IMR-90 (cell line): ENCODE measurements around the gene FTO. TPM values are rescaled to one million over a fixed set of nuclear protein-coding genes. Genes with fewer than 3 reads are reported as not detected.

Experiments
- ATAC-seq: fragments of 200-7000 bp; cut with Tn5 transposase; 2 replicates; pipeline ENCODE4 v1.9.1; 2020; ENCODE audit warnings: low read depth, mild to moderate bottlenecking, moderate library complexity
- BruUV-seq: library from RNA; stranded (reverse); fragments of 400-500 nt; replicated peaks from 2 replicates; lab custom pipeline; 2021; lab: Mats Ljungman, UMichigan
- CTCF ChIA-PET: fragments of 300-600 bp; formaldehyde crosslinking; extraction: SDS; loops from one replicate; lab custom pipeline; 2021; ENCODE audit warnings: antibody characterized with exemption; lab: Yijun Ruan, JAX
- POLR2A ChIA-PET: fragments of 300-600 bp; sonication (Branson Sonifier 250); formaldehyde crosslinking; loops from one replicate; lab custom pipeline; 2022; ENCODE audit warnings: antibody characterized with exemption; ENCODE audit not compliant: unreplicated experiment; lab: Charles Lee
- DNase-seq: peaks from one replicate; pipeline ENCODE4 v3.0.0; 2013
- H2AFZ ChIP-seq: replicated peaks from 2 replicates; pipeline ENCODE3; 2013; ENCODE audit warnings: low read length, mild to moderate bottlenecking; ENCODE audit not compliant: poor library complexity
- H2AK5ac ChIP-seq: 2 replicates; pipeline ENCODE4 v1.6.1; 2013; ENCODE audit warnings: low read depth, low read length, inconsistent platforms
- H2AK9ac ChIP-seq: replicated peaks from 2 replicates; pipeline ENCODE3; 2013; ENCODE audit warnings: mild to moderate bottlenecking, low read depth, low read length, moderate library complexity; ENCODE audit not compliant: poor library complexity
- H2BK120ac ChIP-seq: 2 replicates; pipeline ENCODE4 v1.6.1; 2013; ENCODE audit warnings: low read depth, low read length, inconsistent platforms
- H2BK15ac ChIP-seq: 3 replicates; pipeline ENCODE4 v1.6.1; 2013; ENCODE audit warnings: low read depth, low read length, inconsistent platforms
- H2BK20ac ChIP-seq: 2 replicates; pipeline ENCODE4 v1.6.1; 2013; ENCODE audit warnings: low read depth, mild to moderate bottlenecking, inconsistent platforms, low read length, moderate library complexity
- H2BK5ac ChIP-seq: 2 replicates; pipeline ENCODE4 v1.6.1; 2013; ENCODE audit warnings: mild to moderate bottlenecking, low read depth, low read length, inconsistent platforms; ENCODE audit not compliant: poor library complexity, severe bottlenecking
- H3K14ac ChIP-seq: replicated peaks from 2 replicates; pipeline ENCODE4 v1.6.1; 2013; ENCODE audit warnings: low read depth, low read length, inconsistent platforms
- H3K18ac ChIP-seq: 2 replicates; pipeline ENCODE4 v1.6.1; 2013; ENCODE audit warnings: low read depth, low read length, control low read depth
- H3K23ac ChIP-seq: 2 replicates; pipeline ENCODE4 v1.6.1; 2013; ENCODE audit warnings: low read depth, low read length, inconsistent platforms
- H3K27ac ChIP-seq: 2 replicates; pipeline ENCODE4 v1.5.1; 2013; ENCODE audit warnings: mild to moderate bottlenecking, control low read depth, low read length; ENCODE audit not compliant: insufficient read depth
- H3K27me3 ChIP-seq: 2 replicates; pipeline ENCODE4 v1.6.1; 2013; ENCODE audit warnings: low read length; ENCODE audit not compliant: control insufficient read depth, insufficient read depth
- H3K36me3 ChIP-seq: 2 replicates; pipeline ENCODE4 v1.6.1; 2013; ENCODE audit warnings: low read length, mixed read lengths; ENCODE audit not compliant: control insufficient read depth, insufficient read depth
- H3K4ac ChIP-seq: 2 replicates; pipeline ENCODE4 v1.6.1; 2013; ENCODE audit warnings: low read depth, low read length, inconsistent platforms
- H3K4me1 ChIP-seq: 2 replicates; pipeline ENCODE4 v1.6.1; 2013; ENCODE audit warnings: low read length, mixed read lengths; ENCODE audit not compliant: control insufficient read depth, insufficient read depth
- H3K4me2 ChIP-seq: 2 replicates; pipeline ENCODE4 v1.6.1; 2013; ENCODE audit warnings: low read depth, mild to moderate bottlenecking, control low read depth, low read length, moderate library complexity
- H3K4me3 ChIP-seq: 2 replicates; pipeline ENCODE4 v1.5.1; 2013; ENCODE audit warnings: low read depth, mild to moderate bottlenecking, control low read depth, low read length, moderate library complexity; ENCODE audit not compliant: insufficient read depth
- H3K56ac ChIP-seq: 2 replicates; pipeline ENCODE4 v1.6.1; 2013; ENCODE audit warnings: low read length, inconsistent platforms; ENCODE audit not compliant: insufficient read depth; ENCODE audit errors: extremely low read depth
- H3K79me1 ChIP-seq, 2 experiments: 2 replicates each; pipeline ENCODE4 v1.6.1; 2013; ENCODE audit warnings: low read length in 2 of 2, inconsistent platforms in 1 of 2, low read depth in 1 of 2
- H3K9ac ChIP-seq: 2 replicates; pipeline ENCODE4 v1.6.1; 2013; ENCODE audit warnings: low read depth, low read length, control low read depth
- H3K9me1 ChIP-seq: 2 replicates; pipeline ENCODE4 v1.6.1; 2013; ENCODE audit warnings: low read length, inconsistent platforms; ENCODE audit not compliant: insufficient read depth
- H3K9me3 ChIP-seq: 2 replicates; pipeline ENCODE4 v1.6.1; 2013; ENCODE audit warnings: low read length; ENCODE audit not compliant: control insufficient read depth, insufficient read depth
- H4K20me1 ChIP-seq: 2 replicates; pipeline ENCODE4 v1.6.1; 2013; ENCODE audit warnings: low read length, inconsistent platforms; ENCODE audit not compliant: insufficient read depth
- H4K5ac ChIP-seq: 2 replicates; pipeline ENCODE4 v1.6.1; 2013; ENCODE audit warnings: mild to moderate bottlenecking, low read depth, low read length, control low read depth
- H4K8ac ChIP-seq, 2 experiments: 2 replicates each; pipeline ENCODE4 v1.6.1; 2013; ENCODE audit warnings: low read depth in 2 of 2, low read length in 2 of 2, control low read depth in 1 of 2, inconsistent platforms in 1 of 2
- H4K91ac ChIP-seq: 2 replicates; pipeline ENCODE4 v1.6.1; 2013; ENCODE audit warnings: low read depth, low read length, inconsistent platforms; ENCODE audit not compliant: insufficient read depth
- BHLHE40 ChIP-seq: fragments of 150-350 bp; IDR thresholded peaks from 2 replicates; pipeline ENCODE4 v1.6.1; 2016; ENCODE audit warnings: mild to moderate bottlenecking, low read depth, low read length
- CEBPB ChIP-seq: IDR thresholded peaks from 2 replicates; pipeline ENCODE4 v1.6.1; 2012; ENCODE audit warnings: low read depth, low read length, improper control_type of control experiment
- CHD1 ChIP-seq: IDR thresholded peaks from 2 replicates; pipeline ENCODE4 v1.6.1; 2012; ENCODE audit warnings: low read depth, low read length, improper control_type of control experiment
- CTCF ChIP-seq: conservative IDR thresholded peaks from 2 replicates; pipeline ENCODE4 v1.5.1; 2012; ENCODE audit warnings: mild to moderate bottlenecking, low read depth, low read length, improper control_type of control experiment
- ELK1 ChIP-seq: fragments of 150-350 bp; IDR thresholded peaks from 2 replicates; pipeline ENCODE4 v1.6.1; 2016; ENCODE audit warnings: low read depth, mild to moderate bottlenecking, low read length, moderate library complexity, borderline replicate concordance
- FOS ChIP-seq: fragments of 150-350 bp; IDR thresholded peaks from 2 replicates; pipeline ENCODE4 v1.6.1; 2016; ENCODE audit warnings: low read depth, low read length
- MAFK ChIP-seq: IDR thresholded peaks from 2 replicates; pipeline ENCODE4 v1.6.1; 2012; ENCODE audit warnings: low read depth, low read length, improper control_type of control experiment
- MAZ ChIP-seq: IDR thresholded peaks from 2 replicates; pipeline ENCODE4 v1.6.1; 2012; ENCODE audit warnings: low read depth, mild to moderate bottlenecking, low read length, improper control_type of control experiment, moderate library complexity, borderline replicate concordance
- MXI1 ChIP-seq: IDR thresholded peaks from 2 replicates; pipeline ENCODE4 v1.6.1; 2012; ENCODE audit warnings: low read depth, mild to moderate bottlenecking, low read length, moderate library complexity, borderline replicate concordance
- NFE2L2 ChIP-seq: fragments of 150-350 bp; IDR thresholded peaks from 2 replicates; pipeline ENCODE4 v1.6.1; 2016; ENCODE audit warnings: low read depth, mild to moderate bottlenecking, low read length
- POLR2A ChIP-seq: IDR thresholded peaks from 2 replicates; pipeline ENCODE4 v1.6.1; 2012; ENCODE audit warnings: mild to moderate bottlenecking, low read depth, low read length
- RAD21 ChIP-seq: IDR thresholded peaks from 2 replicates; pipeline ENCODE4 v1.6.1; 2012; ENCODE audit warnings: low read length, improper control_type of control experiment
- RCOR1 ChIP-seq: IDR thresholded peaks from 2 replicates; pipeline ENCODE4 v1.6.1; 2012; ENCODE audit warnings: mild to moderate bottlenecking, low read length, improper control_type of control experiment; ENCODE audit not compliant: insufficient replicate concordance
- SMC3 ChIP-seq: fragments of 150-350 bp; IDR thresholded peaks from 2 replicates; pipeline ENCODE4 v1.6.1; 2016; ENCODE audit warnings: low read depth, mild to moderate bottlenecking, antibody characterized with exemption, low read length, moderate library complexity
- USF2 ChIP-seq: fragments of 150-350 bp; IDR thresholded peaks from 2 replicates; pipeline ENCODE4 v1.6.1; 2017; ENCODE audit warnings: mild to moderate bottlenecking, antibody characterized with exemption, low read length, low read depth
- WGBS, 2 experiments: methylation state at CpG; one replicate each; pipeline versions ENCODE4 v1.1.5 to v1.1.7; 2013; ENCODE audit warnings: missing lambda C conversion rate in 2 of 2; ENCODE audit not compliant: insufficient read length in 1 of 2; ENCODE audit errors: extremely low coverage in 2 of 2; 5-methylcytosine and 5-hydroxymethylcytosine counted together
- dilution Hi-C: fragments of 300-500 bp; cut with HindIII; formaldehyde crosslinking; loops from one replicate; pipeline ENCODE4 v1.14.3; 2018; ENCODE audit warnings: low sequenced_read_pairs; ENCODE audit not compliant: unreplicated experiment
- in situ Hi-C: fragments of 300-500 bp; cut with MboI; formaldehyde crosslinking; loops from 3 replicates; pipeline ENCODE4 v1.14.3; 2019; ENCODE audit warnings: low sequenced_read_pairs, inconsistent platforms, mixed read lengths
- intact Hi-C: fragments of 100-400 bp; cut with micrococcal nuclease; formaldehyde crosslinking; loops from 2 replicates; pipeline ENCODE4 v1.10.0; 2022
- polyA plus RNA-seq, 3 experiments: library from polyadenylated mRNA; depleted of rRNA; stranded (reverse); fragments of >200 nt; gene quantifications; 2 replicates each; pipeline ENCODE4 v1.2.3, GENCODE V29; 2012; ENCODE audit warnings: low replicate concordance in 1 of 3
- total RNA-seq: library from RNA; depleted of rRNA; stranded (reverse); fragments of >200 nt; gene quantifications from 2 replicates; pipeline ENCODE4 v1.2.3, GENCODE V29; 2012

FTO gene
- total and polyA plus RNA-seq, 2 of the 4 experiments (the other 2 are of a cell fraction), result 70.3 to 132 TPM

GRCh38 chr16:53896722-53897121, 192.8 kb downstream of the FTO start:
- BruUV-seq, result no TSS peak
- Histone ChIP-seq H4K91ac (no peak overlapping the region), H3K4me2 (no peak overlapping the region), H3K4ac (no peak overlapping the region), H3K9me1 (peaks cover 3% of the 10 kb centered on the region; the same call in 1 of the 2 replicates), H4K20me1 (no peaks in the 10 kb centered on the region), H3K14ac (no peak overlapping the region), H4K8ac (no peak overlapping the region), H2AFZ (no peak overlapping the region), H2BK15ac (no peak overlapping the region), H3K36me3 (no peaks in the 10 kb centered on the region; the same call in 1 of the 2 replicates), H3K9me3 (no peaks in the 10 kb centered on the region), H3K4me1 (peaks cover 4% of the 10 kb centered on the region), H3K9ac (no peak overlapping the region), H3K56ac (no peak overlapping the region), H3K23ac (no peak overlapping the region), H3K18ac (no peak overlapping the region), H2BK5ac (no peak overlapping the region), H2AK9ac (no peak overlapping the region), H4K5ac (no peak overlapping the region), H2BK120ac (no peak overlapping the region), H3K79me1 (peaks cover 3 to 4% of the 10 kb centered on the region in 2 experiments; a peak in 2 of 4 replicates), H3K4me3 (no peak overlapping the region), H3K27me3 (no peaks in the 10 kb centered on the region), H2AK5ac (no peak overlapping the region), H3K27ac (no peak overlapping the region), H2BK20ac (no peak overlapping the region)
- in situ Hi-C loops, result loop anchor here (25.0 kb wide), 1 partner anchor 1041 kb away; the partner anchor contains the start of gene IRX5
- TF ChIP-seq MAFK, result no peak
- no peak for TF ChIP-seq ELK1
- TF ChIP-seq NFE2L2, result no peak
- no peak for TF ChIP-seq CHD1
- no peak for TF ChIP-seq CTCF
- no peak for TF ChIP-seq SMC3
- no peak for TF ChIP-seq MAZ
- TF ChIP-seq FOS, result no peak
- no peak for TF ChIP-seq MXI1
- no peak for TF ChIP-seq BHLHE40
- TF ChIP-seq USF2, result no peak
- TF ChIP-seq RCOR1, result no peak
- no peak for TF ChIP-seq RAD21
- TF ChIP-seq POLR2A, result no peak
- TF ChIP-seq CEBPB, result no peak
- DNase-seq (no peak), ATAC-seq (no peak)
- no CpG with 5 or more reads among the region's 7 CpGs for WGBS, 2 experiments
- dilution Hi-C loops, result no loop called here
- POLR2A ChIA-PET, result no interaction called here
- intact Hi-C loops, result loop anchor here (10.0 kb wide), 1 partner anchor 188 kb away; no protein-coding TSS in a partner anchor
- CTCF ChIA-PET, result interaction anchor here (0.6 to 1.0 kb wide), 2 partner anchors 15 to 514 kb away, joined by 3 to 4 read pairs; no protein-coding TSS in a partner anchor
